Hepatocyte (in vitro differentiated cells): ENCODE data around the gene KMT5B. TPM values are rescaled to one million over a fixed set of nuclear protein-coding genes. Genes with fewer than 3 reads are reported as not detected.

Experiments used
- DNase-seq: peaks from one replicate; pipeline ENCODE4 v3.0.0-alpha.2; 2016; ENCODE audit warnings: low spot score
- H2AFZ ChIP-seq: fragments of 200-600 bp; sonication (generic); 2 replicates; pipeline ENCODE4 v1.6.0; 2016; ENCODE audit warnings: antibody characterized with exemption, mild to moderate bottlenecking
- H3K27ac ChIP-seq: fragments of 200-600 bp; sonication (generic); 2 replicates; pipeline ENCODE4 v1.5.1; 2016; ENCODE audit warnings: mild to moderate bottlenecking
- H3K27me3 ChIP-seq: fragments of 200-600 bp; sonication (generic); 2 replicates; pipeline ENCODE4 v1.6.1; 2016
- H3K36me3 ChIP-seq: fragments of 200-600 bp; sonication (generic); replicated peaks from 2 replicates; pipeline ENCODE4 v1.5.1; 2016; ENCODE audit warnings: low read depth; ENCODE audit not compliant: insufficient read depth
- H3K4me1 ChIP-seq: fragments of 200-600 bp; sonication (generic); 2 replicates; pipeline ENCODE4 v1.5.1; 2016; ENCODE audit warnings: mild to moderate bottlenecking, moderate library complexity; ENCODE audit not compliant: insufficient read depth
- H3K4me2 ChIP-seq: fragments of 200-600 bp; sonication (generic); 2 replicates; pipeline ENCODE4 v1.6.0; 2016
- H3K4me3 ChIP-seq: fragments of 200-600 bp; sonication (generic); 2 replicates; pipeline ENCODE4 v1.5.1; 2016; ENCODE audit warnings: mild to moderate bottlenecking
- H3K79me2 ChIP-seq: fragments of 200-600 bp; sonication (generic); 2 replicates; pipeline ENCODE4 v1.6.0; 2017; ENCODE audit warnings: mild to moderate bottlenecking
- H3K9me2 ChIP-seq: fragments of 200-600 bp; sonication (generic); replicated peaks from 2 replicates; pipeline ENCODE4 v1.6.0; 2017; ENCODE audit warnings: mild to moderate bottlenecking; ENCODE audit not compliant: insufficient read depth
- H3K9me3 ChIP-seq: fragments of 200-600 bp; sonication (generic); 2 replicates; pipeline ENCODE4 v1.5.1; 2016; ENCODE audit warnings: low read depth, mild to moderate bottlenecking
- H4K20me1 ChIP-seq: fragments of 200-600 bp; sonication (generic); 2 replicates; pipeline ENCODE4 v1.6.0; 2016; ENCODE audit warnings: mild to moderate bottlenecking; ENCODE audit not compliant: insufficient read depth, poor library complexity, severe bottlenecking
- CTCF ChIP-seq: fragments of 200-600 bp; sonication (generic); IDR thresholded peaks from 2 replicates; pipeline ENCODE4 v1.5.1; 2016; ENCODE audit warnings: antibody characterized with exemption, mild to moderate bottlenecking; ENCODE audit not compliant: poor library complexity
- EZH2 ChIP-seq: fragments of 200-600 bp; sonication (generic); IDR thresholded peaks from 2 replicates; pipeline ENCODE4 v1.6.1; 2016; ENCODE audit warnings: antibody characterized with exemption, mild to moderate bottlenecking, borderline replicate concordance
- EZH2phosphoT487 ChIP-seq: fragments of 200-600 bp; sonication (generic); IDR thresholded peaks from one replicate; pipeline ENCODE4 v1.6.1; 2018; ENCODE audit warnings: antibody characterized with exemption, mild to moderate bottlenecking, low read depth, moderate library complexity; ENCODE audit not compliant: unreplicated experiment, severe bottlenecking
- WGBS: methylation state at CpG from one replicate; pipeline ENCODE4 v1.1.6; 2016; ENCODE audit warnings: low lambda C conversion rate; ENCODE audit errors: missing lambda C conversion rate; 5-methylcytosine and 5-hydroxymethylcytosine counted together
- polyA plus RNA-seq: library from polyadenylated mRNA; unstranded; fragments of >200 nt; fragmentation: Nextera tagmentation; extraction: Ambion mirVana; gene quantifications from 2 replicates; pipeline ENCODE4 v1.2.1, GENCODE V29; 2016
- total RNA-seq: library from RNA; depleted of rRNA; stranded (reverse); fragments of >200 nt; gene quantifications from 2 replicates; pipeline ENCODE4 v1.2.3, GENCODE V29; 2014

Gene KMT5B
- total and polyA plus RNA-seq, 2 experiments from 2014 or later = 29.9 to 36.0 TPM

DNA sequence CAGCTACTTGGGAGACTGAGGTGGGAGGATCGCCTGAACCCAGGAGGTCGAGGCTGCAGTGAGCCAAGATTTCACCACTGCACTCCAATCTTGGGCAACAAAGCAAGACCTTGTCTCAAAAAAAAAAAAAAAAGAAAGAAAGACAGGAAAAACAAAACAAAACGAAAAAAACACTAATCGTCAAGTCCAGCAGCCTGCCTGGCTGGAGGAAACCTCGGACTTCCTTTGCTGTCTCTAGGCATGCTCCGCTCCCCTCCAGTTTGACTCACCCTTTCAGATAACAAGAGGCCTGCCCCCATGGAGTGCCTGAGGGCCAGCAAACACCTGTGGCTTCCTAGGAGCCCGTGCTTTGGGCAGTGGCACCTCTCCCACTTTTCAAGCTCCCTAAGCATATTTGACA, 63.1 kb downstream of the KMT5B start:
- TF ChIP-seq EZH2 = no peak
- TF ChIP-seq EZH2phosphoT487 = no peak
- TF ChIP-seq CTCF = no peak
- peak overlapping the region; percentile 52 for H3K27ac ChIP-seq
- WGBS = 33% methylated on average over 7 of the region's 7 CpGs

GRCh38 chr11:68149417-68149816, 63.7 kb downstream of the KMT5B start:
- Histone ChIP-seq H3K9me2 (no peaks in the 10 kb centered on the region), H3K4me3 (no peak overlapping the region), H2AFZ (no peak overlapping the region), H3K4me1 (peaks cover 26% of the 10 kb centered on the region), H3K36me3 (no peaks in the 10 kb centered on the region), H3K79me2 (no peaks in the 10 kb centered on the region), H3K27ac (peak overlapping the region; percentile 52), H3K9me3 (no peaks in the 10 kb centered on the region), H4K20me1 (no peaks in the 10 kb centered on the region), H3K4me2 (no peak overlapping the region), H3K27me3 (no peaks in the 10 kb centered on the region)
- WGBS = 82% methylated on average over 6 of the region's 6 CpGs
- DNase-seq = no peak
- TF ChIP-seq EZH2 (no peak), CTCF (no peak), EZH2phosphoT487 (no peak)

More for the DNA sequence above, 63.1 kb downstream of the KMT5B start:
- Histone ChIP-seq H3K36me3 (no peaks in the 10 kb centered on the region), H3K79me2 (no peaks in the 10 kb centered on the region), H3K9me3 (no peaks in the 10 kb centered on the region), H2AFZ (no peak overlapping the region), H4K20me1 (peaks cover 3% of the 10 kb centered on the region), H3K4me1 (peaks cover 26% of the 10 kb centered on the region), H3K9me2 (no peaks in the 10 kb centered on the region), H3K4me3 (no peak overlapping the region), H3K4me2 (no peak overlapping the region), H3K27me3 (no peaks in the 10 kb centered on the region)
- DNase-seq = peak; percentile 78

DNA sequence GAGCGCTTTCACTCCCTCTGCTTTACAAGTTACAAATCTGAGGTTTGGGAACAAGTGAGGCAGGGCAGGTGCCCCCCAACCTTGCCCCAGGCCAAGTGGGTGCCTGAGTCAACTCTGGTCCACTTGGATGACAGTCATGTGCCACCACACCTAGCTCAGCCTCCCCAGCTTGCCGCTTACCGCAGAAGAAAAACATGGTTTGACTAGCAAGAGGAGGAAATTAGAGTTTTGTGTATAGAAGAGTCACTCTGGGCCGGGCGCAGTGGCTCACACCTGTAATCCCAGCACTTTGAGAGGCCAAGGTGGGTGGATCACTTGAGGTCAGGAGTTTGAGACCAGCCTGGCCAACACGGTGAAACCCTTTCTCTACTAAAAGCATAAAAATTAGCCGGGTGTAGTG, 64.2 kb downstream of the KMT5B start:
- H3K4me3 ChIP-seq = no peak overlapping the region
- H3K27me3 ChIP-seq = no peaks in the 10 kb centered on the region
- no peak overlapping the region for H3K4me2 ChIP-seq
- peaks cover 26% of the 10 kb centered on the region for H3K4me1 ChIP-seq
- no peak overlapping the region for H3K27ac ChIP-seq
- H3K9me3 ChIP-seq = no peaks in the 10 kb centered on the region
- no peak overlapping the region for H2AFZ ChIP-seq
- no peak for DNase-seq
- WGBS = 94% methylated on average over 7 of the region's 7 CpGs
- TF ChIP-seq CTCF (no peak), EZH2phosphoT487 (no peak), EZH2 (no peak)
- H3K79me2 ChIP-seq = no peaks in the 10 kb centered on the region
- no peaks in the 10 kb centered on the region for H3K36me3 ChIP-seq
- H3K9me2 ChIP-seq = no peaks in the 10 kb centered on the region
- no peaks in the 10 kb centered on the region for H4K20me1 ChIP-seq

DNA sequence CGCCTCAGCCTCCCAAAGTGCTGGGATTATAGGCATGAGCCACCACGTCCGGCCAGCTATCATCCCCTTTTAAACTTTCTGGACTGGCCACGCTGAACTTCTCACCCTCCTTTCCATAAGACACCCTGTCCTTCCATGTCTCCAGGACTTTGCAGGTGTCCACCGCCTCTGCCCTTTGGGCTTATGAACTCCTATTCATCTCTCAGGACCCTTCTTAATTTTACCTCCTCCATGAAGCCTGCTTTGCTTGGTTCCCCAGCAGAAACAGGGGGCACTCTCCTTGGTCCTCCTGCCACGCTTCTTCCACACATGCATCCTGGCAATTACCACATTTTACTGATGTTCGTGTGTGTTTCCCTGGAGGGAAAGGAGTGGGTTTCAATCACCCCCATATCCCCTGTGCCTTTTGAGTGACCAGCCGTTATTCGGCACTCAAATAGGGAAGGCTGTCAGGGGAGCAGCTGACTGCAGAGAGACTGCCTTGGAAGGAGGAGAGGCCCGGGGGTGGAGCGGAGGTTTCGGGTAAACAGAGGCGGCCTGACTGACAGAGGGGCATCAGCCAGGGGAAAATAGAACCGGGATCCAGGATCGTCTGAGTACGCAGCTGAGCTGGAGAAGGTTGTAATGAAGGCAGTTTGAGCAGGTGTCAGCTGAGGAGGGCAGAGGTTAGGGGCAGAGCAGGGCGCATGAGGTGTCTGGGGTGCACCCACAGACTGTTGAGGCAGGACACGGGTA, 64.9 kb downstream of the KMT5B start:
- 85% methylated on average over 18 of the region's 18 CpGs for WGBS
- Histone ChIP-seq H3K4me3 (no peak overlapping the region), H4K20me1 (no peaks in the 10 kb centered on the region), H3K9me2 (no peaks in the 10 kb centered on the region), H3K27me3 (no peaks in the 10 kb centered on the region), H3K36me3 (no peaks in the 10 kb centered on the region), H3K9me3 (no peaks in the 10 kb centered on the region), H3K27ac (no peak overlapping the region), H3K4me2 (no peak overlapping the region), H3K79me2 (no peaks in the 10 kb centered on the region), H3K4me1 (peaks cover 26% of the 10 kb centered on the region), H2AFZ (no peak overlapping the region)
- no peak for DNase-seq
- TF ChIP-seq EZH2 (no peak), EZH2phosphoT487 (no peak), CTCF (no peak)
